HL-60 (cell line): Measurements from ENCODE around the gene NF1.

Experiments used
- DNase-seq, 2 experiments: peaks; one replicate each; pipeline ENCODE4 v3.0.0-alpha.2; 2010 to 2020; ENCODE audit warnings: low read depth in 1 of 2, low spot score in 1 of 2
- H3K27ac ChIP-seq: fragments of 250-450 bp; sonication (Bioruptor Pico); replicated peaks from 2 replicates; pipeline ENCODE4 v1.5.1; 2020; ENCODE audit warnings: mild to moderate bottlenecking, moderate library complexity
- H3K27me3 ChIP-seq: fragments of 250-450 bp; sonication (Bioruptor Pico); 2 replicates; pipeline ENCODE4 v1.5.1; 2021; ENCODE audit warnings: mild to moderate bottlenecking, moderate library complexity; ENCODE audit not compliant: insufficient read depth, poor library complexity, severe bottlenecking
- H3K4me3 ChIP-seq: replicated peaks from 2 replicates; pipeline ENCODE4 v1.5.1; 2011; ENCODE audit warnings: mild to moderate bottlenecking, control low read depth, low read length; ENCODE audit not compliant: insufficient read depth
- CTCF ChIP-seq: IDR thresholded peaks from one replicate; pipeline ENCODE4 v1.5.1; 2011; ENCODE audit warnings: low read length, control low read depth, inconsistent platforms; ENCODE audit not compliant: insufficient read depth
- GABPA ChIP-seq: IDR thresholded peaks from 2 replicates; pipeline ENCODE4 v1.6.1; 2012; ENCODE audit warnings: low read depth
- POLR2AphosphoS5 ChIP-seq: IDR thresholded peaks from 2 replicates; pipeline ENCODE4 v1.6.1; 2012; ENCODE audit warnings: low read depth
- REST ChIP-seq: IDR thresholded peaks from 2 replicates; pipeline ENCODE4 v1.6.1; 2012; ENCODE audit warnings: low read depth; ENCODE audit not compliant: insufficient replicate concordance
- SPI1 ChIP-seq: IDR thresholded peaks from 2 replicates; pipeline ENCODE4 v1.6.1; 2012; ENCODE audit warnings: low read depth, mild to moderate bottlenecking, borderline replicate concordance

Gene NF1

GRCh38 chr17:31114956-31115555, 20.3 kb downstream of the NF1 start:
- Histone ChIP-seq H3K27me3 (no peaks in the 10 kb centered on the region), H3K4me3 (no peak overlapping the region), H3K27ac (no peak overlapping the region)
- TF ChIP-seq CTCF (no peak), SPI1 (no peak), REST (no peak), POLR2AphosphoS5 (no peak), GABPA (no peak)
- DNase-seq: no peak

GRCh38 chr17:31116167-31116566, 21.4 kb downstream of the NF1 start:
- no peaks in the 10 kb centered on the region for H3K27me3 ChIP-seq
- no peak for TF ChIP-seq POLR2AphosphoS5
- no peak overlapping the region for H3K27ac ChIP-seq
- DNase-seq: no peak
- H3K4me3 ChIP-seq: no peak overlapping the region

GRCh38 chr17:31122746-31123145, 28.0 kb downstream of the NF1 start:
- H3K27me3 ChIP-seq: no peaks in the 10 kb centered on the region
- TF ChIP-seq REST: no peak
- no peak for TF ChIP-seq CTCF
- no peak for TF ChIP-seq POLR2AphosphoS5
- TF ChIP-seq GABPA: no peak
- TF ChIP-seq SPI1: no peak

GRCh38 chr17:31126318-31126717, 31.5 kb downstream of the NF1 start:
- H3K27ac ChIP-seq: no peak overlapping the region
- H3K4me3 ChIP-seq: no peak overlapping the region
- TF ChIP-seq SPI1: no peak
- DNase-seq: no peak
- H3K27me3 ChIP-seq: no peaks in the 10 kb centered on the region

More at GRCh38 chr17:31122746-31123145, 28.0 kb downstream of the NF1 start:
- DNase-seq: no peak
- no peak overlapping the region for H3K27ac ChIP-seq
- no peak overlapping the region for H3K4me3 ChIP-seq

GRCh38 chr17:31128241-31128640, 33.5 kb downstream of the NF1 start:
- H3K4me3 ChIP-seq: no peak overlapping the region
- H3K27me3 ChIP-seq: no peaks in the 10 kb centered on the region
- H3K27ac ChIP-seq: no peak overlapping the region
- no peak for TF ChIP-seq SPI1
- TF ChIP-seq GABPA: no peak
- no peak for TF ChIP-seq CTCF
- no peak for TF ChIP-seq REST
- no peak for TF ChIP-seq POLR2AphosphoS5
- no peak for DNase-seq
